Activated T-cell treated with anti-CD3 and anti-CD28 coated beads, Interleukin-2, amount 50 U/mL, for 24 hours (primary cell): ENCODE results near the gene RTP3.
A peak's percentile ranks its signal among the peaks of the same experiment; 100 is the strongest.

Source experiments
- DNase-seq: peaks from one replicate; pipeline ENCODE4 v3.0.0-alpha.2; 2020
- H3K27ac Mint-ChIP-seq: 2 replicates; pipeline ENCODE4 v1.8.0; 2020; ENCODE audit warnings: mild to moderate bottlenecking, mixed read lengths
- H3K27me3 Mint-ChIP-seq: 2 replicates; pipeline ENCODE4 v1.8.0; 2020; ENCODE audit warnings: mixed read lengths
- H3K36me3 Mint-ChIP-seq: 2 replicates; pipeline ENCODE4 v1.8.0; 2020; ENCODE audit warnings: low read depth, mixed read lengths
- H3K4me1 Mint-ChIP-seq: 2 replicates; pipeline ENCODE4 v1.8.0; 2020; ENCODE audit warnings: low read depth, mixed read lengths
- H3K4me3 Mint-ChIP-seq: 2 replicates; pipeline ENCODE4 v1.8.0; 2020; ENCODE audit warnings: mild to moderate bottlenecking, moderate library complexity, mixed read lengths
- H3K9me3 Mint-ChIP-seq: 2 replicates; pipeline ENCODE4 v1.8.0; 2020; ENCODE audit warnings: mixed read lengths

RTP3 gene

GRCh38 chr3:46479696-46480095 is 18.1 kb upstream of the RTP3 start:
- Mint-ChIP-seq H3K36me3 (no peaks in the 10 kb centered on the region), H3K4me3 (no peak overlapping the region), H3K27ac (no peak overlapping the region), H3K4me1 (no peaks in the 10 kb centered on the region), H3K9me3 (peaks cover 9% of the 10 kb centered on the region), H3K27me3 (peaks cover 33% of the 10 kb centered on the region)
- no peak for DNase-seq

GRCh38 chr3:46480491-46481195 is 17.1 kb upstream of the RTP3 start:
- no peaks in the 10 kb centered on the region for H3K4me1 Mint-ChIP-seq
- no peak overlapping the region for H3K27ac Mint-ChIP-seq
- no peak overlapping the region for H3K4me3 Mint-ChIP-seq
- peaks cover under 1% of the 10 kb centered on the region for H3K9me3 Mint-ChIP-seq
- H3K36me3 Mint-ChIP-seq = no peaks in the 10 kb centered on the region
- H3K27me3 Mint-ChIP-seq = peaks cover 25% of the 10 kb centered on the region
- DNase-seq = no peak

GRCh38 chr3:46481636-46482035 is 16.1 kb upstream of the RTP3 start:
- H3K9me3 Mint-ChIP-seq = no peaks in the 10 kb centered on the region
- peaks cover 25% of the 10 kb centered on the region for H3K27me3 Mint-ChIP-seq
- no peak overlapping the region for H3K27ac Mint-ChIP-seq
- H3K4me1 Mint-ChIP-seq = no peaks in the 10 kb centered on the region
- DNase-seq = no peak
- H3K4me3 Mint-ChIP-seq = no peak overlapping the region
- no peaks in the 10 kb centered on the region for H3K36me3 Mint-ChIP-seq

- H3K27ac Mint-ChIP-seq = no peak overlapping the region
- H3K9me3 Mint-ChIP-seq = no peaks in the 10 kb centered on the region
- H3K36me3 Mint-ChIP-seq = no peaks in the 10 kb centered on the region
- H3K4me1 Mint-ChIP-seq = no peaks in the 10 kb centered on the region
- H3K4me3 Mint-ChIP-seq = no peak overlapping the region
- no peak for DNase-seq
- peaks cover 24% of the 10 kb centered on the region for H3K27me3 Mint-ChIP-seq
Observed at GRCh38 chr3:46482632-46483350, 15.0 kb upstream of the RTP3 start.

GRCh38 chr3:46483825-46484224 is 14.0 kb upstream of the RTP3 start:
- Mint-ChIP-seq H3K27me3 (peaks cover 19% of the 10 kb centered on the region), H3K4me3 (no peak overlapping the region), H3K9me3 (no peaks in the 10 kb centered on the region), H3K36me3 (no peaks in the 10 kb centered on the region), H3K4me1 (peaks cover 4% of the 10 kb centered on the region), H3K27ac (no peak overlapping the region)
- DNase-seq = no peak

- no peak for DNase-seq
- Mint-ChIP-seq H3K9me3 (no peaks in the 10 kb centered on the region), H3K36me3 (no peaks in the 10 kb centered on the region), H3K27ac (no peak overlapping the region), H3K4me3 (no peak overlapping the region), H3K27me3 (peaks cover 14% of the 10 kb centered on the region), H3K4me1 (peaks cover 9% of the 10 kb centered on the region)
Observed at GRCh38 chr3:46484388-46484787, 13.4 kb upstream of the RTP3 start.

- H3K4me1 Mint-ChIP-seq = peaks cover 15% of the 10 kb centered on the region
- no peak overlapping the region for H3K27ac Mint-ChIP-seq
- peaks cover 11% of the 10 kb centered on the region for H3K27me3 Mint-ChIP-seq
- H3K4me3 Mint-ChIP-seq = no peak overlapping the region
- no peaks in the 10 kb centered on the region for H3K9me3 Mint-ChIP-seq
- DNase-seq = no peak
- H3K36me3 Mint-ChIP-seq = no peaks in the 10 kb centered on the region
Observed at GRCh38 chr3:46484911-46485778, 12.6 kb upstream of the RTP3 start.

- DNase-seq = no peak
- Mint-ChIP-seq H3K27me3 (peaks cover 6% of the 10 kb centered on the region), H3K4me3 (no peak overlapping the region), H3K27ac (no peak overlapping the region), H3K4me1 (peaks cover 15% of the 10 kb centered on the region), H3K9me3 (no peaks in the 10 kb centered on the region), H3K36me3 (no peaks in the 10 kb centered on the region)
Observed at GRCh38 chr3:46485779-46486175, 12.0 kb upstream of the RTP3 start.

GRCh38 chr3:46488735-46489361 is 8.9 kb upstream of the RTP3 start:
- Mint-ChIP-seq H3K36me3 (no peaks in the 10 kb centered on the region), H3K4me1 (peaks cover 15% of the 10 kb centered on the region), H3K27me3 (peaks cover 2% of the 10 kb centered on the region), H3K4me3 (peak overlapping the region; percentile 31), H3K27ac (no peak overlapping the region), H3K9me3 (no peaks in the 10 kb centered on the region)
- peak; percentile 94 for DNase-seq

GRCh38 chr3:46489381-46489780 is 8.4 kb upstream of the RTP3 start:
- DNase-seq = no peak
- H3K36me3 Mint-ChIP-seq = no peaks in the 10 kb centered on the region
- no peak overlapping the region for H3K4me3 Mint-ChIP-seq
- H3K9me3 Mint-ChIP-seq = no peaks in the 10 kb centered on the region
- H3K27ac Mint-ChIP-seq = no peak overlapping the region
- peaks cover 2% of the 10 kb centered on the region for H3K27me3 Mint-ChIP-seq
- peaks cover 15% of the 10 kb centered on the region for H3K4me1 Mint-ChIP-seq

- Mint-ChIP-seq H3K4me3 (no peak overlapping the region), H3K4me1 (peaks cover 15% of the 10 kb centered on the region), H3K27me3 (peaks cover 2% of the 10 kb centered on the region), H3K36me3 (no peaks in the 10 kb centered on the region), H3K9me3 (no peaks in the 10 kb centered on the region), H3K27ac (no peak overlapping the region)
- DNase-seq = no peak
Observed at GRCh38 chr3:46489875-46490274, 7.9 kb upstream of the RTP3 start.

- peaks cover 2% of the 10 kb centered on the region for H3K27me3 Mint-ChIP-seq
- no peaks in the 10 kb centered on the region for H3K36me3 Mint-ChIP-seq
- DNase-seq = no peak
- peaks cover 15% of the 10 kb centered on the region for H3K4me1 Mint-ChIP-seq
- H3K9me3 Mint-ChIP-seq = no peaks in the 10 kb centered on the region
- no peak overlapping the region for H3K27ac Mint-ChIP-seq
- no peak overlapping the region for H3K4me3 Mint-ChIP-seq
Observed at GRCh38 chr3:46490338-46491084, 7.3 kb upstream of the RTP3 start.

GRCh38 chr3:46491089-46492070 is 6.4 kb upstream of the RTP3 start:
- no peak overlapping the region for H3K4me3 Mint-ChIP-seq
- no peak for DNase-seq
- no peaks in the 10 kb centered on the region for H3K9me3 Mint-ChIP-seq
- H3K36me3 Mint-ChIP-seq = no peaks in the 10 kb centered on the region
- peaks cover 16% of the 10 kb centered on the region for H3K4me1 Mint-ChIP-seq
- H3K27me3 Mint-ChIP-seq = peaks cover 2% of the 10 kb centered on the region
- no peak overlapping the region for H3K27ac Mint-ChIP-seq
